Measurements from ENCODE around the gene CTNNA1.

Gene CTNNA1

GRCh38 chr5:138869763-138870500, 116.7 kb downstream of the CTNNA1 start:
- DNase-seq, result no peak

DNA sequence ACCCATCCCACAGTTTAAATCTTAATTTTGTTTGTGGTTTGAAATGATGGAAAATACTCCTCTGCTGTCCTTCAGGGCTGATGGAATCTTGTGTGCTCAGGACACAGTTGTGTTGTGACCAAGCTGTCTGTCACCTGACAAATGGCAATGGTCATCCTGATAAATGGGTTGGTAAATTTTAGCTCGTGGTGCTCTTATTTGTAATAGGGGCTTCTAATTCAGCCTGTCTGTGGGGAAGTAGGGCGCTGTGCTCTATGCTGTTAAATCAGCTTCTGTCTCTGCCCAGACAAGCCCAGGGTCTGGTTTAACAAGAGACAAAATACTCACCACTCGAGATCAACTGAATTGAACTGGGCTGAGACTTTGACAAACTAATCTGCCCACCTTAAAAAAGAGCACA, 117.4 kb downstream of the CTNNA1 start:
- DNase-seq, result no peak

DNA sequence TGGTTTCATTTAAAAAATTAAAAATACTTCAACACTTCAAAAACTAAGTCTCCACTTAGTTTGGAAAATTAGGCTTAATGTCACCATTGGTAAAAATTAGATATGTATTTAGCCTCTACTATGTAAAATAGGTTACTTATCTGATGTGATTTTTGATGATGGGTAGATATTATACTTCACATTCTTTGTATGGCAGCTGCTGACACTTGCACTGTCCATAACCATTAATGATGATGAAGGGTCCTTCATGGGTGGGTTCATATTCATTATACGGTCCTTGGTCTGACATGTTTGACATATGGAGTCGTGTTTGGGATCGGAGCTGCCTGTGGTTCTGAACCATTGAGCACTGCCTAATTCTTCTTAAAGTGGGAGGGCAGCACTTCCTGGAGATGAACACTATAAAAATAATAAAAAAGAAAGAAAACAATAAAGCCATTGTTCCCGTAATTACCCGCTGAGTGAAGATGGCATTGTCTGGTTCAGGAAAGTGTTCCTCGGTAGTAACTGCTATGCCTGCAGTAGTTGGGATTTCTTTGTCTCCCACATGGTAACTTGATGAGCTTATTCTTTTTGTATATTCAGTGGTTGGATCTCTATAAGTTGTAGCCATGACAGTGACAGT, 119.7 kb downstream of the CTNNA1 start:
- no peak for DNase-seq

DNA sequence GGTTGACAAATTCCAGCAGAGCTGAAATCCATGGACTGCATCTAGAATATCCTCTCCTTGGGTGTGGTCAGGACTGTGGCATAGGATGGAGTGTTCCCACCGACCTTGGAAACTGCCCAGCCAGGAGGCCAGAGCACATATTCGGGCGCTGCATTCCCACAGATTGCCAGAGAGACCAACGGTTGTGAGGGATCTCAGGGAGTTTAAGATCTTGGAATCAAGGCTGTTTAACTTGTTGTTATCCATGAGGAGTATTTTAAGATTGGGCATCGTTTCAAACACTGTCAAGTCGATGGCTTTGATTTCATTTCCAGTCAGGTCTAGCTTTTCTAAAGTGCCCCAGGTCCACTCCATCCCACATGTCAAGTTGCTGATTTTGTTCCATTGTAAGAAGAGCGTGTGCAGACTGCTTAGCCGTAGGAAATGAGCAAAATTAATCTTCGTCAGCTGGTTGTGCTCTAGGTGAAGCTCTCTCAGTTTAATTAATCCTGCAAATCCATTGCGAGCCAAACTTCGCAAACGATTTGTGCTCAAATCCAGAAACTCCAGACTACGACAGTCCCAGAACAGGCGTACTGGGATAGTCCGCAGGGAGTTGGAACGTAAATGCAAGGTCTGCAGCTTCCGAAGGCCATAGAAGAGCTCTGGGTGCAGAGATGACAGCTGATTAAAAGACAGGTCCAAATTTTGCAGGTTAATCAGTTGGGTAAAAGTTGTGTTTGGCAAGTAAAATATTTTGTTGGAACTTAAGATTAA, 120.4 kb downstream of the CTNNA1 start:
- DNase-seq, result no peak

DNA sequence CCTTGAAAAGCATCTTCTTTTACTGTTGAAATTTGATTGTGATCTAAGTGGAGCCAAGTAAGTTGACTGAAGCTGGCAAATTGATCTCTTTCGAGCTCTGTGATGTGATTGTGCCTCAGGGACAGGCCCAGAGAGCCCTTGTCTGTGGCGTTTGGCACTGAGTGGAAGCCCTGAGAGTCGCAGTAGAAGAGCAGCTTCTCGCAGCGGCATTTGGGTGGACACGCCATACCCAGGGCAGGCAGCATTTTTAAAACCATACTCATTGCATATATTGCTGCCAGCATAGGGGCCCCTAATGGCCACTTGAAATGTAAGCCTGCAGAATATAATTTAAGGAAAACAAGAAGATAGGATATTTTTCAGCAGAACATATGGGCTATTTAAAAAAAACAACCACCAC, 121.0 kb downstream of the CTNNA1 start:
- DNase-seq, result no peak

DNA sequence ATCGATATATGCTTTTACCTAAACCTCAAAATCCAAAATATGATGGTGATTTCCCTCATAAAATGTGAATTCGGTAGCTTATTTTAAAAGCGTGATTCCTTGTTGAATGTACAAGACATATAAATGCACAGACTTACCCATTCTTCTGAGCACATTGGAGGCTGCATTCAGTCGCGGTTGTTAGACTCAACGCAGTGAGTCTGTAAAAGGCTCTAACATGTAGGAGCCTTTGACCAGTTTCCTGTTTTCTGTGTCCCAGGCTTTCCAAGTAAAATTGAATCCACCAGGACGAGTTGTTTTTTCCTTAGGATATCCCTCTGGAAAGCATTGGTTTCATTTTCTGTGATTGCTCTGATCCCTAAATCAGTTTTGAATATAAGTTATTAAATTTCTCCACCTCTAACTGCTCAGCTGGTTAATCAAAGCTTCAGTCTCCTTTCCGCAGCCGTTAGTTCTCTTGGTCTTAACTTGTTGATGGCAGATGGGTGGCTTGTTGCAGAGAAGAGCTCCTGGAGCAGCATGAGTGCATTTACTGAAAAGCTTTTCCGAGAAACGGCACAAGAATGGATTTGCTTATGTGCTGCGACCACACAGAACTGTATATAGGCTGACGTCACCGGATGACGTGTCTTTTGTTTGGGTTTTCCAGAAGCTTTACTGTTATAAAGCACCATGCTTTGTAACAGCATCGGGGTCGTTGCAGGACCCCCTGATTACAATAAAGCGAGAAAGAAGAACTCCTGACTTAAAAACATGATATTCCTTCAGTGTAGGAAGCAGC, 121.7 kb downstream of the CTNNA1 start, which contains the start of gene LRRTM2:
Gene LRRTM2, minus strand, starts transcription at position 565 of the 781 bp plus-strand sequence. Its CDS starts 424 bp downstream, at position 141.
- DNase-seq, result no peak

DNA sequence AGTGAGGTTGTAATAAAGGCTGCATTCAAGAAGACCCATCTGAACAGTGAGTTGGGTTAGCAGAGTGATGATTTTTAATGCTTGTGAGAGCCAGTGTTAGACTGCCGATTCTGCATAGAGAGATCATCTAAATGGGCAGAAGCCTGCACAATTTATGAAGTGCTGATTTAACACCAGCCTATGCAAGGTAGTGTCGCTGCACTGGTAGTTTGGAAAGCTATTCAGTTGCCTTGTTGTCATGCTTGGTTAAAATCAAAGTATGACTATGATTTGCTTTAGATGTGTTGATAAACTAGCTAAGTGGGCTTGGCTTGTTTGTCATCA, 122.3 kb downstream of the CTNNA1 start:
- DNase-seq, result no peak

- no peak for DNase-seq
These were observed 122.7 kb downstream of the CTNNA1 start for GRCh38 chr5:138875946-138876345.

DNA sequence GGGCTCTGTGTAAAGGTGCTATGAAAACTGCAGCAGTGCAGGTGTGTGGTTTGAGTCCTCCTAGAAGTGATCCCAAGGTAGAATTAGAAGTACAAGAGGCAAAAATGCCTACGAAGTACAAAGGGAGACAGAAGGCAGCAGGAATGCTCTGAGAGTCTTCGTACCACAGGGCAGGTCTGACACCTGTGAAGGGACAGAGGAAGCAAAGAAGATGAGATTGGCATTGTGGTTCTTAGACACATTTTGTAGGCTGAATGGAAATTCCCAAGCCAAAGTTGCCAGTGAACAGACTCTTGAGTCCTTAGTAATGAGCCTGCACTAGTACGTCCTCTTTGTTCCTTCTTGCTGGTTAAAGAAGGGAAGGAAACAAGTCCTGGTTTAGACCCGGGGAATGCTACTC, 123.6 kb downstream of the CTNNA1 start:
- DNase-seq, result no peak

- DNase-seq, result no peak
These were observed 125.4 kb downstream of the CTNNA1 start for GRCh38 chr5:138878437-138879235.

DNA sequence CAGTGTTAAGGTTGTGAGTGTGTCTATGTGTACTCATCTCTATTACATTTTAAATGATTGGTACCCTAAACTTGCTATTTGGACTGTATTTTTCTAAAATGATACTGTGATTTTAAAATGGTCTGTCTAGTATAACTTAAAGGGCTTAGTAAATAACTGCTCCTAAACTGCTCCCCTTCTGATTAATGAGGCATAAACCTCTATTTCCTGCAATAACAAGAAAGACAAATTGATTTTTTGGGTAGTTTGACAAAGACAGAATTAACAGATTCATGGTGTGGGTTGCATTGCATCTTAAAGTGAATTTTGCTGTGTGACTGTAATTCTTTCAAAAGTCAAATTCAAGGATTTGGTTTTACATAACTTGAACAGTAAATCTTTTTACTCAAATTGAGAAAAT, 130.0 kb downstream of the CTNNA1 start:
- DNase-seq, result no peak

- DNase-seq, result no peak
These were observed 130.9 kb downstream of the CTNNA1 start for GRCh38 chr5:138884094-138884493.

DNA sequence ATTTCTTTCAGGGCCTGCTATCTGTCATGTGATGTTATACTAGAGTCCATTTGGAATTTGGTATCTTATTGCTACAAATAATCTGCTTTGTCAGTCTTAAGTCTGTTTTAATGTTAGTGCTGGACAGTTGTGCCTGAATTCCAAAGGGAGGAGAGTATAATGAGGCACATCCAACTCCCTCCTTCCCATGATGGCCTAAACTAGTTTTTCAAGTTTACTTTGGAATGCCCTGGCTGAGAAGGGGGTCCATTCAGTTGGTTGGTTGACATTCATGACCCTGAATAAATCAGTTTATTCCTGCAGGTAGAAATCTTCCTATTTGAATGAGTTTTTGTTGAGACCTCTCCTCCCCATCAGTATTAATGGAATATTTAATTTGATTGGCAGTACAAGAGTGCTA, 131.3 kb downstream of the CTNNA1 start:
- no peak for DNase-seq

- DNase-seq, result no peak
These were observed 136.8 kb downstream of the CTNNA1 start for GRCh38 chr5:138889994-138890393.

DNA sequence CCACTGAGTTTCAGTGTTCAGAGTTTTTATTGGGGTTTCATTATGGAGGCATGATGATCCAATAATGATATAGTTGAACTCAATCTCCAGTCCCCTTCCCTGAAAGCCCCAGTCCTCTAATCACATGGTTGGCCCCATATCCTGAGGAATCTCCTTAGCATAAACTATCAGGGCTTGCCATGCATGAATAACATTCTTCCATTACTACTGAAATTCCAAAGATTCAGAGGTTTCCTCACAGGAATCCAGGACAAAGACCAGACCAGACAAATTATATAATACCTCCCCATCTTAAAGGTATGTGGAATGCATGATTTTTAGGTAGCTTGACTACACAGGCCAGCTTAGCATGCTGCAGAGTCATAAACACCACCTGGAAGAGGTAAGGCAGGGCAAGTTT, 137.4 kb downstream of the CTNNA1 start:
- DNase-seq, result no peak

GRCh38 chr5:138895918-138896317, 142.7 kb downstream of the CTNNA1 start:
- no peak for DNase-seq

DNA sequence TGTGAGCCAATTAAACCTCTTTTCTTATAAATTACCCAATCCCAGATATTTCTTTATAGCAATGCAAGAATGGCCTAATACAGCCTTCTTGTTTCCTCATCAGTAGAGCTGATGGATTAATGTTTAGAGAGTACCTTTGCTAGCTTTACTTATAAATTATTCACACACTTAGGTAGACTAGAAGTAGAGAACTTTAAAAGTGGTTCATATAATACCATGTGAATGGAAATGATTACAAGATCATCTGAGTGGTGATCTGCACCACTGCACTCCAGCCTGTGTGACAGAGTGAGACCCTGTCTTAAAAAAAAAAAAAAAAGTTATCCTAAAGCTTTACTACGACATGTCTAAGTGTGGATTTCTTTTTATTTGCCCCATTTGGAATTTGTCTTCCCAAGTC, 145.1 kb downstream of the CTNNA1 start:
- no peak for DNase-seq

GRCh38 chr5:138898742-138899141, 145.5 kb downstream of the CTNNA1 start:
- DNase-seq, result no peak

DNA sequence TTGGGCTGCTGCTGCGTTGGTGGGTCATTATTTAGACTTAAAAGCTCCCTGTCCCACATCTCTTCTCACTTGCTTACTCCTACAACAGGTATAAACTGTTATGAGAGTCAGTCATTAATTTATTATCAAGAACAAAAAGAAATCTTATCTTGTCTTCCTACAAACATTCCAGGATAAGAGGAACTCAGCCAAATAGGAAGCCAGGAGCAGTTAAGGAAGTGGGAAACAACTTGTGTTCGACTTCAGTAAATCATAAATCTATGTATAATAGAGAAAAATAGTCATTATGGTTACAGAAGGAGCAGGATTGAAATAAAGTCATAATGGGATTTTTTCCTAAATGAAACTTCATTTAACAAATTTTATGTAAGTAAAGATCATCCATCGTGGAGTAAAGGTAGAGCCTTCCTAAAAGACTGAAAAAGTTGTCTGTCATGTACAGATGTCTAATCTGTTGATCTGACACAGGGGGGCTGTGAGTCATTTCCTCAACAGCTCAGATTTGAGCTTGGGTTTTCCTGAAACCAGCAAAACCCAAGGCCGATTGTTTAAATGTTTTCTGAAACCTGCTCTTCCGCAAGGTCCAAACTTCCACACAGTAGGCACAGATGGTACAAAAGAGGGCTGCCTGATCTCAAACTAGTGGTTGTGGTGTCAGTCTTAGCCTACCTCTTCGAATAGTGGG, 147.2 kb downstream of the CTNNA1 start:
- no peak for DNase-seq

GRCh38 chr5:138901716-138902115, 148.5 kb downstream of the CTNNA1 start:
- no peak for DNase-seq

GRCh38 chr5:138903130-138903775, 150.0 kb downstream of the CTNNA1 start:
- DNase-seq, result no peak

Data from activated naive CD4-positive, alpha-beta T cell treated with anti-CD3 and anti-CD28 coated beads, Interleukin-2, amount 50 U/mL, for 16 hours (primary cell).